HG02884 (cell line): ENCODE data around the gene MAN1A2.

ENCODE experiments used
- ATAC-seq: cut with Tn5 transposase; IDR thresholded peaks from one replicate; pipeline ENCODE4 v1.9.1; 2021; ENCODE audit warnings: mild to moderate bottlenecking, moderate library complexity; ENCODE audit not compliant: unreplicated experiment

The MAN1A2 gene

DNA sequence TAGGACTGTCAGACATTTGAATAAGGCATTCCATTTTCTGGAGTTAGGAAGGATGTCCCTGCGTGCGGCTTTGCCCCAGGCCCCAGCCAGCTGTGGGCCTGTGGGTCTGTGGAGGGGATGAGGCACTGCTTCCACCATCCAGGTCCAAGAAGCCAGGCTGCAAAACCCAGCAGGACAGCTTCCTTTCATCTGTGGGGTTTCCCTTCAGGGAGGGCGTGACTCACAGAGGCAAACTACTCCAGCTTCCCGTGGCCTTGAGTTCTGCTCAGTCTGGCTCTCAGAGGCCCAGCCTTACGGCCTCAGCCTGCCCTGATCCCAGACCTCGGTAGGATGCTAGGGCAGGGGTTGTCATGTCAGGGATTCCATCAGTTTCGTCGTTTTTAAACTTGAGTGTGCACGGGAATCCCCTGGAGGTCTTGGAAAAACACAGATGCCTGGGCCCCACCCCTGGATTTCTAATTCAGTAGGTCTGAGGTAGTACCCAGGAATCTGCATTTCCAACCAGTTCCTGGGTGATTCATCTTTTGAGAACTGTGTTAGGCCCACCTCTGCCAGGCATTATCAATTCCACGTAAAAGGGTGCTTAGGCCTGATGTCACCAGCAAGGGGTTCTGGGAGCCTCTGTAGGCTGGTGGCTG lies 206.3 kb downstream of the MAN1A2 start:
- ATAC-seq = no peak

DNA sequence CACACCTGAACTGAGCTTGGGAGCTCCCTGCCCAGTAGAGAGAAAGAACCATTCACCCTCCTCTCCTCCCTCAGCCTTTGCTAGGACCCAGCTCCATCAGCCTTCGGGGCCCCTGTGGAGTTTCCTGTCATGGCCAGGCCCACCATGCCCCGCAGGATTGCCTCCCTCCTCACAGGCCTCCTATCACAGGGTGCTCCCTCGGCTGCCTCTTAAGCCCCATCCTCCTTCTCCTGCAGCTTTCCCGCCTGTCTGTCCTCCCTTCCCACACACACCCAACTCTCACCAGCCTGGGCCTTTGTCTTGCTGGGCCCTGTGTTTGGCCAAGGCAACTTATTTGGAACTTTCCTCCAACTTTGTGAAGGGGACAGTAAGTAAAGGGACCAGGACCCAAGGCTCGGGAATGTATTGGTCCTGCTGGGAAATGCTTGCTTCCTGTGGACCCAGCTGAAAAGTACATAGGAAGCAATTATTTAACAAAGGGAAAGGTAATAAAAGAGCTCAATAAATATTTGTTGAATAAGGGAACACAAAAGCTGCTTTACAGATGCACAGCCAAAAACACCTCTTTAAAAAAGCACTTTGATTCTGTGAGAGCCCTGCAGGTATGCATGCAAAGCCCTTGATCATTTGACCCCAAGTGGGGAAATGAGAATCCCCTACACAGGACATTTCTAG lies 207.0 kb downstream of the MAN1A2 start:
- no peak for ATAC-seq

DNA sequence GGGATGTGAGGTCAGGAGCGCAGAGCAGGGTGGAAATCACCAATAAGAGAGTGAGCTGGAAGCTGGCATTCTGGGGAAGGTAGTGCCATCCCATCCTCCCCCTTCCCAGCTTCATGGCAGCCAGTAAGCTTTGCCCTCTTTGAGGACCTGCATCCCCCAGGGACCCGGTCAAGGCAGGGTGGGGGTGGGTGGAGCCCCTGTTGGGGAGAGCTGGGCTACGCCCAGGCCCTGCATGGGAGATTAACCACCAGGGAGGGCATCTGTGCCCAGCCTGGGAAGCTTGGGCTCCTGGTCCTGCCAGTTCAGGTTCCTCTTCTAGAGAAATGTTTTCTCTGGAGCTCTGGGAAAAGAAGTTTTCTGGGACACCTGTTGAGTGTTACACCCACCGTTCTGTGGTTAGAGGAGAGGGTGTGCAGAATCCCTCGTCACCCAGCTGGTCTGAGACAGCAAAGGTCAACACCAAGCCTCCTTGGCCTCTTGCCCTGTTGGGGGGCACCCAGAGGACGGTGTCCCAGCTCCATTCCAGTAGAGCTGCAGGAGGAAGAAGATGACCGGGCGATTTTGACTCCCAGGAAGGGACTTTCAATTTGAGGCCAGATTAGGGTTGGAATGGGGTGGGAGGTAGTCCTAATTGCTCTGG lies 208.5 kb downstream of the MAN1A2 start:
- ATAC-seq = no peak

DNA sequence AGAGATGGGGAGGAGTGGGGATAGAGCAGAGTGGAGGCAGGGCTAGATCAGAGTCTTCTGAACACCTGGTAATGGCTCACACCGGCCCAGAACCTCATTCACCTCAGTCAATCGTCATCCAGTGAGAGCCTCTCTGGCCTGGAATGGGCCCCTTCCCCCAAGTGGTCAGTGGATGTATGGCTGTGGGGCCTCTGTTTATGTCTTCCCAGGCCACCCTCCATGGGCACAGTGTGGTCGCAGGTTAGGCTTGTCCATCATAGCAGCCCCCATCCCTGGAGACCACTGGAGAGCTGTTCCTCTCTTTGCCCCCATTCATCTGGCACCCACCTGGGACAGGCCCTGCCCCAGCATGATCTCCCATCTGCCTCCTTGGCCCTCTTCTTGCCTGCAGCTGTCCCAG lies 209.0 kb downstream of the MAN1A2 start:
- no peak for ATAC-seq

DNA sequence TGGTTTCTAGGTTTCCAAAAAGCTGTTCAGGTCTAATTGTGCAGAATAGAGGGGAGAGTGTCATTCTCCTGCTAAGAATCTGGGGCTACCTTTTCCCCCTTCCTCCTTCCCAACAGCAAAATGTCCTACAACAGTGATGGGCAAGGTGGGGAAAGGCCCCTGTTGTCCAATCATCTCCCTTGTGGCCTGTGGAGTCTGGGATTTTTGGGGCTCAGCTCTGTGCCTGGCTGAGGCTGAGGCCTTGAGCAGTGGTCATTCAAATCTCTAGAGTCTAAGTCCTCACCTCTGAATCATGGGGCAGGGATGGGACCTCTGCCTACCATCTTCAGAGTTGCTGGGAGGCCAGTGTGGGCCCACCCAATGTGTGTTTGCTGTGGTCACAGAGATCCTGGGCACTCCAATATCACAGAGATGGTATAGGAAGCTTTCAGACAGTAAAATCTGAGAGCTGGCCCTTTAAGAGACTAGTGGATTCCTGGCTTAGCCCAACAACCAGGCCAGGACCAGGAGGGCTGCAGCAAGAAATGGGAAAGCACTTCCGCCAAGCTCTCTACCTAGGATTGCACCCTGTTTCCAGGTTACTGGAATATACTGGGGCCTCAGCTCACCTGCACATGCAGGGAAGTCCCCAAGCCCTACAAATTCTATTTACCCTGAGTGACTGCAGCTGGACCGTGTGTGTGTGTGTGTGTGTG lies 210.1 kb downstream of the MAN1A2 start:
- ATAC-seq = no peak

DNA sequence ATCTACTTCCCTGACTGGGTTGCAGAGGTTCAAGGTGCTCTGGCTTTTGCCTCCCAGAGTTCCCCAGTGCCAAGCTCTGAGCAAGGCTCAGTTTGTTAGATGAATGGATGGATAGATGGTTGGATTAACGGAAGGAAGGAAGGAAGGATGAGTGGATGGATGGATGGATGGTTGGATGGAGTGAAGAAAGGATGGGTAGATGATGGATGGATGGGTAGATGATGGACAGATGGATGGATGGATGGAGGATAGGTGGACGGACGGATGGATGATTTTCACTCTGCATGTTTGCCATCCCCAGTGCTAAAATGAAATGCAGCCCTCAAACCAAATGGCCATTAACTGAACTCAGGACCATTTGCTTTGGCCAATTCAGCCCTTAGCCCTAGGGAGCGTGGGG lies 211.2 kb downstream of the MAN1A2 start:
- ATAC-seq = no peak
